Panc1 (cell line): ENCODE data around the gene ALOX5AP.

ENCODE experiments used
- CTCF ChIP-seq: fragments of 450-650 bp; IDR thresholded peaks from 2 replicates; pipeline ENCODE4 v1.5.1; 2017; ENCODE audit warnings: mild to moderate bottlenecking
- POLR2AphosphoS5 ChIP-seq: IDR thresholded peaks from 2 replicates; pipeline ENCODE4 v1.6.1; 2012; ENCODE audit warnings: mild to moderate bottlenecking, low read depth, low read length, moderate library complexity
- REST ChIP-seq, 2 experiments: IDR thresholded peaks; 2 replicates each; pipeline ENCODE4 v1.6.1; 2011 to 2012; ENCODE audit warnings: low read depth in 2 of 2, control low read depth in 1 of 2, low read length in 1 of 2, mild to moderate bottlenecking in 1 of 2, moderate library complexity in 1 of 2; ENCODE audit not compliant: insufficient read depth in 1 of 2
- SIN3A ChIP-seq: IDR thresholded peaks from 2 replicates; pipeline ENCODE4 v1.6.1; 2012; ENCODE audit warnings: low read depth, mild to moderate bottlenecking, low read length, moderate library complexity, borderline replicate concordance; ENCODE audit not compliant: insufficient read depth
- TCF7L2 ChIP-seq: IDR thresholded peaks from 2 replicates; pipeline ENCODE4 v1.6.1; 2011; ENCODE audit warnings: mild to moderate bottlenecking, low read depth, low read length, inconsistent platforms

GRCh38 chr13:30735025-30735871 lies at the start of gene ALOX5AP:
- TF ChIP-seq CTCF (no peak), REST (IDR thresholded peaks at IDR 0.05; ENCODE audit: insufficient read depth in 1 of 2, low read depth in 2 of 2, low read length in 1 of 2) (no peak), SIN3A (no peak), POLR2AphosphoS5 (no peak), TCF7L2 (no peak)
